Measurements from ENCODE around the gene SERPING1.

DNA sequence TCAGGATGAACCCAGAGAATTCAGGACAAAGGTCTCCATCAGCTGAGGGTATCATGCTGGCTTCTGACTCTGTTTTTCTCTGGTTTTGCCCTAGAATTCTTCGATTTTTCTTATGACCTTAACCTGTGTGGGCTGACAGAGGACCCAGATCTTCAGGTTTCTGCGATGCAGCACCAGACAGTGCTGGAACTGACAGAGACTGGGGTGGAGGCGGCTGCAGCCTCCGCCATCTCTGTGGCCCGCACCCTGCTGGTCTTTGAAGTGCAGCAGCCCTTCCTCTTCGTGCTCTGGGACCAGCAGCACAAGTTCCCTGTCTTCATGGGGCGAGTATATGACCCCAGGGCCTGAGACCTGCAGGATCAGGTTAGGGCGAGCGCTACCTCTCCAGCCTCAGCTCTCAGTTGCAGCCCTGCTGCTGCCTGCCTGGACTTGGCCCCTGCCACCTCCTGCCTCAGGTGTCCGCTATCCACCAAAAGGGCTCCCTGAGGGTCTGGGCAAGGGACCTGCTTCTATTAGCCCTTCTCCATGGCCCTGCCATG, 16.8 kb downstream of the SERPING1 start:
- TF ChIP-seq, protein P1, sequence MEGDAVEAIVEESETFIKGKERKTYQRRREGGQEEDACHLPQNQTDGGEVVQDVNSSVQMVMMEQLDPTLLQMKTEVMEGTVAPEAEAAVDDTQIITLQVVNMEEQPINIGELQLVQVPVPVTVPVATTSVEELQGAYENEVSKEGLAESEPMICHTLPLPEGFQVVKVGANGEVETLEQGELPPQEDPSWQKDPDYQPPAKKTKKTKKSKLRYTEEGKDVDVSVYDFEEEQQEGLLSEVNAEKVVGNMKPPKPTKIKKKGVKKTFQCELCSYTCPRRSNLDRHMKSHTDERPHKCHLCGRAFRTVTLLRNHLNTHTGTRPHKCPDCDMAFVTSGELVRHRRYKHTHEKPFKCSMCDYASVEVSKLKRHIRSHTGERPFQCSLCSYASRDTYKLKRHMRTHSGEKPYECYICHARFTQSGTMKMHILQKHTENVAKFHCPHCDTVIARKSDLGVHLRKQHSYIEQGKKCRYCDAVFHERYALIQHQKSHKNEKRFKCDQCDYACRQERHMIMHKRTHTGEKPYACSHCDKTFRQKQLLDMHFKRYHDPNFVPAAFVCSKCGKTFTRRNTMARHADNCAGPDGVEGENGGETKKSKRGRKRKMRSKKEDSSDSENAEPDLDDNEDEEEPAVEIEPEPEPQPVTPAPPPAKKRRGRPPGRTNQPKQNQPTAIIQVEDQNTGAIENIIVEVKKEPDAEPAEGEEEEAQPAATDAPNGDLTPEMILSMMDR (IDR thresholded peaks at IDR 0.05; ENCODE audit: insufficient read depth, low read length, poor library complexity, severe bottlenecking) = no peak
- no peak for TF ChIP-seq EZH2phosphoT487 (conservative IDR thresholded peaks at IDR 0.05; ENCODE audit: low read length)

Data from SU-DHL-6 (cell line).